H9 (cell line): Measurements from ENCODE around the gene LRRC15. TPM values are rescaled to one million over a fixed set of nuclear protein-coding genes. Genes with fewer than 3 reads are reported as not detected.

ENCODE experiments used
- DNase-seq: peaks from one replicate; pipeline ENCODE4 v3.0.0-alpha.2; 2017
- H2AFZ ChIP-seq: one replicate; pipeline ENCODE4 v1.6.1; 2013; ENCODE audit warnings: mild to moderate bottlenecking, low read length, control low read depth, moderate library complexity
- H2AK5ac ChIP-seq: 2 replicates; pipeline ENCODE4 v1.6.1; 2013; ENCODE audit warnings: low read length, control low read depth, mixed read lengths; ENCODE audit not compliant: insufficient read length
- H2BK120ac ChIP-seq: one replicate; pipeline ENCODE4 v1.6.1; 2013; ENCODE audit warnings: low read depth, mild to moderate bottlenecking, low read length, control low read depth, inconsistent platforms; ENCODE audit not compliant: poor library complexity, severe bottlenecking
- H2BK12ac ChIP-seq: 2 replicates; pipeline ENCODE4 v1.6.1; 2013; ENCODE audit warnings: low read length, control low read depth, mixed read lengths, low read depth; ENCODE audit not compliant: insufficient read length
- H2BK15ac ChIP-seq: 2 replicates; pipeline ENCODE4 v1.6.1; 2013; ENCODE audit warnings: low read depth, low read length, control low read depth
- H2BK20ac ChIP-seq: one replicate; pipeline ENCODE4 v1.6.1; 2013; ENCODE audit warnings: low read depth, mild to moderate bottlenecking, low read length, control low read depth, inconsistent platforms; ENCODE audit not compliant: poor library complexity, severe bottlenecking
- H2BK5ac ChIP-seq: 2 replicates; pipeline ENCODE4 v1.6.1; 2013; ENCODE audit warnings: low read length, control low read depth, mixed read lengths; ENCODE audit not compliant: insufficient read length
- H3K14ac ChIP-seq: 2 replicates; pipeline ENCODE4 v1.6.1; 2013; ENCODE audit warnings: low read length, control low read depth; ENCODE audit not compliant: insufficient read depth
- H3K18ac ChIP-seq: 2 replicates; pipeline ENCODE4 v1.6.1; 2013; ENCODE audit warnings: low read depth, mild to moderate bottlenecking, mixed read lengths, low read length, control low read depth; ENCODE audit not compliant: insufficient read length
- H3K23ac ChIP-seq: 2 replicates; pipeline ENCODE4 v1.6.1; 2013; ENCODE audit warnings: low read length, control low read depth, mixed read lengths, low read depth; ENCODE audit not compliant: insufficient read length
- H3K23me2 ChIP-seq: 2 replicates; pipeline ENCODE4 v1.6.1; 2013; ENCODE audit warnings: low read depth, mild to moderate bottlenecking, mixed read lengths, low read length, control low read depth; ENCODE audit not compliant: insufficient read length, poor library complexity, severe bottlenecking
- H3K27ac ChIP-seq: 2 replicates; pipeline ENCODE4 v1.5.1; 2013; ENCODE audit warnings: low read length, control low read depth, mixed read lengths, low read depth; ENCODE audit not compliant: insufficient read length
- H3K27me3 ChIP-seq: 2 replicates; pipeline ENCODE4 v1.6.1; 2013; ENCODE audit warnings: low read length, control low read depth, inconsistent platforms; ENCODE audit not compliant: insufficient read depth
- H3K4ac ChIP-seq: 2 replicates; pipeline ENCODE4 v1.6.1; 2013; ENCODE audit warnings: low read depth, mild to moderate bottlenecking, control low read depth, inconsistent platforms, low read length, moderate library complexity
- H3K4me1 ChIP-seq: 2 replicates; pipeline ENCODE4 v1.6.1; 2013; ENCODE audit warnings: low read length, control low read depth, inconsistent platforms; ENCODE audit not compliant: insufficient read depth
- H3K4me2 ChIP-seq: 2 replicates; pipeline ENCODE4 v1.6.1; 2013; ENCODE audit warnings: low read length, control low read depth, mixed read lengths; ENCODE audit not compliant: insufficient read length, insufficient read depth
- H3K56ac ChIP-seq: 2 replicates; pipeline ENCODE4 v1.6.1; 2013; ENCODE audit warnings: low read depth, mild to moderate bottlenecking, mixed read lengths, low read length, control low read depth; ENCODE audit not compliant: insufficient read length
- H3K79me1 ChIP-seq: 2 replicates; pipeline ENCODE4 v1.6.1; 2013; ENCODE audit warnings: low read depth, mild to moderate bottlenecking, moderate library complexity, low read length, control low read depth, inconsistent platforms; ENCODE audit not compliant: insufficient read depth, poor library complexity, severe bottlenecking
- H3K79me2 ChIP-seq: 2 replicates; pipeline ENCODE4 v1.6.1; 2013; ENCODE audit warnings: low read length, control low read depth, inconsistent platforms; ENCODE audit not compliant: insufficient read depth
- H3K9ac ChIP-seq: 2 replicates; pipeline ENCODE4 v1.6.1; 2013; ENCODE audit warnings: low read length, control low read depth, mixed read lengths; ENCODE audit not compliant: insufficient read length; ENCODE audit errors: extremely low read depth
- H3K9me3 ChIP-seq: one replicate; pipeline ENCODE4 v1.6.1; 2013; ENCODE audit warnings: low read depth, low read length, inconsistent platforms; ENCODE audit not compliant: control insufficient read depth
- H3T11ph ChIP-seq: one replicate; pipeline ENCODE4 v1.6.1; 2013; ENCODE audit warnings: mild to moderate bottlenecking, low read length, control low read depth, inconsistent platforms
- H4K20me1 ChIP-seq: one replicate; pipeline ENCODE4 v1.6.1; 2013; ENCODE audit not compliant: control insufficient read depth, insufficient read length, insufficient read depth
- H4K5ac ChIP-seq: 2 replicates; pipeline ENCODE4 v1.6.1; 2013; ENCODE audit warnings: low read depth, mild to moderate bottlenecking, mixed read lengths, low read length, control low read depth; ENCODE audit not compliant: insufficient read length
- H4K8ac ChIP-seq: replicated peaks from 2 replicates; pipeline ENCODE4 v1.6.1; 2013; ENCODE audit warnings: low read length, control low read depth, mixed read lengths, low read depth; ENCODE audit not compliant: insufficient read length
- H4K91ac ChIP-seq: 2 replicates; pipeline ENCODE4 v1.6.1; 2013; ENCODE audit warnings: low read depth, mild to moderate bottlenecking, moderate library complexity, mixed read lengths, low read length, control low read depth; ENCODE audit not compliant: insufficient read length
- H3K27ac Mint-ChIP-seq, 3 experiments: 2 replicates in 2 of 3; 3 replicates in 1 of 3; pipeline ENCODE4 v1.8.0; 2020 to 2021; ENCODE audit warnings: mixed read lengths in 3 of 3, mild to moderate bottlenecking in 1 of 3, moderate library complexity in 1 of 3
- H3K27me3 Mint-ChIP-seq: 2 replicates; pipeline ENCODE4 v1.8.0; 2021; ENCODE audit warnings: low read depth, mild to moderate bottlenecking, moderate library complexity, mixed read lengths
- H3K36me3 Mint-ChIP-seq, 3 experiments: 2 replicates in 2 of 3; 3 replicates in 1 of 3; pipeline ENCODE4 v1.8.0; 2020 to 2021; ENCODE audit warnings: low read depth in 3 of 3, mixed read lengths in 3 of 3; ENCODE audit not compliant: insufficient read depth in 1 of 3
- H3K4me1 Mint-ChIP-seq, 2 experiments: 2 replicates each; pipeline ENCODE4 v1.8.0; 2020; ENCODE audit warnings: mixed read lengths in 2 of 2
- H3K4me3 Mint-ChIP-seq, 2 experiments: 2 replicates in 1 of 2; 3 replicates in 1 of 2; pipeline ENCODE4 v1.8.0; 2020 to 2021; ENCODE audit warnings: mild to moderate bottlenecking in 2 of 2, mixed read lengths in 2 of 2, moderate library complexity in 1 of 2
- H3K9me3 Mint-ChIP-seq, 2 experiments: 2 replicates in 1 of 2; 3 replicates in 1 of 2; pipeline ENCODE4 v1.8.0; 2020; ENCODE audit warnings: mild to moderate bottlenecking in 2 of 2, mixed read lengths in 2 of 2, moderate library complexity in 1 of 2
- WGBS: extraction: QIAGEN DNeasy Blood & Tissue Kit; methylation state at CpG from one replicate; pipeline ENCODE4 v1.1.7; 2013; ENCODE audit warnings: missing lambda C conversion rate, low lambda C conversion rate, mixed read lengths; ENCODE audit not compliant: insufficient read length; ENCODE audit errors: extremely low coverage; 5-methylcytosine and 5-hydroxymethylcytosine counted together
- total RNA-seq: library from RNA; stranded (reverse); gene quantifications from 2 replicates; pipeline ENCODE4 v1.2.1, GENCODE V29; 2021
- TF ChIP-seq, protein P1 (sequence below): fragments of 200-600 bp; sonication (generic); conservative IDR thresholded peaks from 3 replicates; pipeline ENCODE4 v1.8.0; 2021; ENCODE audit warnings: antibody characterized with exemption, mild to moderate bottlenecking

Gene LRRC15
- total RNA-seq, 1 experiment from 2014 or later, result 0.07 TPM

DNA sequence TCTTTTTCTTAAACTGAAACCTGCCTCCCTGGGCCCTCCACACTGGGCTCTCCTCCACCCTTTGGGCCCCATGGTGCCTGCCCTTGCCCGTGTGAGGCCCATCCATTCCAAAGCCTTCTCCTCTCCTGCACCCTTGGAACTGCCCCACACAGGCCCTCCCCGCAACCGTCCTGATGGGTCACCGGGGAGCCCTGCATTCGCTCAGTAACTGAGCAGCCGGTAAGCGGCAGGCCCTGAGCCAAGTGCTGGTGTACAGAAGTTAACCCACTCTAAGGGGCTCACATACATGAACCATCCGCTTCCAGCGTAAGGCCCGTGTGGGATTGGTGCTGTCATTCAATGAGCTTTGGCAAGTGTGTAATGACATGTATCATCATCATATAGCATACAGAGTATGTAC lies 5.4 kb upstream of the LRRC15 start:
- Histone ChIP-seq H3K14ac (no peak overlapping the region), H3K27me3 (no peaks in the 10 kb centered on the region), H3K23me2 (no peaks in the 10 kb centered on the region), H2BK120ac (no peak overlapping the region), H2AFZ (no peak overlapping the region), H3K27ac (no peak overlapping the region), H2BK20ac (no peak overlapping the region), H4K8ac (no peak overlapping the region), H3K79me2 (no peaks in the 10 kb centered on the region), H4K5ac (no peak overlapping the region), H3K56ac (no peak overlapping the region), H3K23ac (no peak overlapping the region), H3K4ac (no peak overlapping the region), H2AK5ac (no peak overlapping the region), H3K4me1 (no peaks in the 10 kb centered on the region; the same call in 1 of the 2 replicates), H3K9ac (no peak overlapping the region), H2BK15ac (no peak overlapping the region), H3K18ac (no peak overlapping the region), H3T11ph (no peak overlapping the region), H2BK5ac (no peak overlapping the region), H4K91ac (no peak overlapping the region), H3K4me2 (no peak overlapping the region), H2BK12ac (no peak overlapping the region), H3K9me3 (no peaks in the 10 kb centered on the region), H3K79me1 (no peaks in the 10 kb centered on the region), H4K20me1 (no peaks in the 10 kb centered on the region)
- no CpG with 5 or more reads among the region's 10 CpGs for WGBS
- peak overlapping the region in 1 of 3 experiments; percentile 69; a peak in 1 of 7 replicates for H3K27ac Mint-ChIP-seq
- no peaks in the 10 kb centered on the region; a peak in 1 of 7 replicates for H3K36me3 Mint-ChIP-seq
- TF ChIP-seq, protein P1, sequence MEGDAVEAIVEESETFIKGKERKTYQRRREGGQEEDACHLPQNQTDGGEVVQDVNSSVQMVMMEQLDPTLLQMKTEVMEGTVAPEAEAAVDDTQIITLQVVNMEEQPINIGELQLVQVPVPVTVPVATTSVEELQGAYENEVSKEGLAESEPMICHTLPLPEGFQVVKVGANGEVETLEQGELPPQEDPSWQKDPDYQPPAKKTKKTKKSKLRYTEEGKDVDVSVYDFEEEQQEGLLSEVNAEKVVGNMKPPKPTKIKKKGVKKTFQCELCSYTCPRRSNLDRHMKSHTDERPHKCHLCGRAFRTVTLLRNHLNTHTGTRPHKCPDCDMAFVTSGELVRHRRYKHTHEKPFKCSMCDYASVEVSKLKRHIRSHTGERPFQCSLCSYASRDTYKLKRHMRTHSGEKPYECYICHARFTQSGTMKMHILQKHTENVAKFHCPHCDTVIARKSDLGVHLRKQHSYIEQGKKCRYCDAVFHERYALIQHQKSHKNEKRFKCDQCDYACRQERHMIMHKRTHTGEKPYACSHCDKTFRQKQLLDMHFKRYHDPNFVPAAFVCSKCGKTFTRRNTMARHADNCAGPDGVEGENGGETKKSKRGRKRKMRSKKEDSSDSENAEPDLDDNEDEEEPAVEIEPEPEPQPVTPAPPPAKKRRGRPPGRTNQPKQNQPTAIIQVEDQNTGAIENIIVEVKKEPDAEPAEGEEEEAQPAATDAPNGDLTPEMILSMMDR, result no peak
- H3K9me3 Mint-ChIP-seq, result no peaks in the 10 kb centered on the region; a peak in 1 of 5 replicates
- DNase-seq, result no peak
- peaks cover 5% of the 10 kb centered on the region for H3K27me3 Mint-ChIP-seq
- no peak overlapping the region; a peak in 2 of 5 replicates for H3K4me3 Mint-ChIP-seq
- H3K4me1 Mint-ChIP-seq, result peaks cover 26 to 50% of the 10 kb centered on the region in 2 experiments
